ENCODE results near the gene SLC35D3. TPM values are rescaled to one million over a fixed set of nuclear protein-coding genes. Genes with fewer than 3 reads are reported as not detected.

The SLC35D3 gene
- total RNA-seq, 1 donor from 2014 or later, result 0.58 TPM

DNA sequence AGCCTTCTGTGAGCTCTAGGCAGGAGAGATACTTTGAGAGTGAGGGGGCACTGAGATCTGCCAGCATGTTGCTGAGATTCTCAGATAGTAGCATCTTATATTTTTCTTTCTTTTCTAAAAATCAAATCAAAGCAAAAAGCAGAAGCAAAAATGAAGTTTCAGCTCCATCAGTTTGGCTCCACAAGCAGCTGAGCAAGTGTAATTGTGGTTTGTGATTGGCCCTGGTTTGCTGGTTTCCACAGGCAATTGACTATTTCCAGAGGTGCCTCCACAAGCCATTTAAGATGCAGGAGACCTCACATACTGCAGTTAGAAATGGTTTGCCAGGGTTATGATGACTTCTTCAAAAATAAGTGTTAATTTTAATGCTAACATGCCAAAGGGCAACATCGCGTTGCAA lies 4.3 kb downstream of the SLC35D3 start:
- no peaks in the 10 kb centered on the region for H3K36me3 Mint-ChIP-seq
- H3K4me2 ChIP-seq, result no peak overlapping the region
- H4K20me1 ChIP-seq (ENCODE audit: low read depth), result peaks cover 6% of the 10 kb centered on the region
- no peak overlapping the region for H3K9ac ChIP-seq
- no peak overlapping the region for H2AFZ ChIP-seq (replicated peaks)
- no peak overlapping the region for H3K27ac ChIP-seq
- DNase-seq (ENCODE audit: low spot score), result no peak
- peaks cover 17% of the 10 kb centered on the region for H3K27me3 Mint-ChIP-seq (ENCODE audit: insufficient read depth, low read depth)
- H3K79me2 ChIP-seq (ENCODE audit: low read depth), result no peaks in the 10 kb centered on the region
- no peaks in the 10 kb centered on the region for H3K36me3 ChIP-seq
- TF ChIP-seq EZH2 (IDR thresholded peaks at IDR 0.05), result no peak
- TF ChIP-seq EZH2phosphoT487 (IDR thresholded peaks at IDR 0.05), result no peak
- TF ChIP-seq, protein P1, sequence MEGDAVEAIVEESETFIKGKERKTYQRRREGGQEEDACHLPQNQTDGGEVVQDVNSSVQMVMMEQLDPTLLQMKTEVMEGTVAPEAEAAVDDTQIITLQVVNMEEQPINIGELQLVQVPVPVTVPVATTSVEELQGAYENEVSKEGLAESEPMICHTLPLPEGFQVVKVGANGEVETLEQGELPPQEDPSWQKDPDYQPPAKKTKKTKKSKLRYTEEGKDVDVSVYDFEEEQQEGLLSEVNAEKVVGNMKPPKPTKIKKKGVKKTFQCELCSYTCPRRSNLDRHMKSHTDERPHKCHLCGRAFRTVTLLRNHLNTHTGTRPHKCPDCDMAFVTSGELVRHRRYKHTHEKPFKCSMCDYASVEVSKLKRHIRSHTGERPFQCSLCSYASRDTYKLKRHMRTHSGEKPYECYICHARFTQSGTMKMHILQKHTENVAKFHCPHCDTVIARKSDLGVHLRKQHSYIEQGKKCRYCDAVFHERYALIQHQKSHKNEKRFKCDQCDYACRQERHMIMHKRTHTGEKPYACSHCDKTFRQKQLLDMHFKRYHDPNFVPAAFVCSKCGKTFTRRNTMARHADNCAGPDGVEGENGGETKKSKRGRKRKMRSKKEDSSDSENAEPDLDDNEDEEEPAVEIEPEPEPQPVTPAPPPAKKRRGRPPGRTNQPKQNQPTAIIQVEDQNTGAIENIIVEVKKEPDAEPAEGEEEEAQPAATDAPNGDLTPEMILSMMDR (IDR thresholded peaks at IDR 0.05), result no peak
- H3K4me3 Mint-ChIP-seq, result no peak overlapping the region
- no peaks in the 10 kb centered on the region for H3K9me3 ChIP-seq (ENCODE audit: low read depth)
- H3K4me1 ChIP-seq, result no peaks in the 10 kb centered on the region
- H3F3A ChIP-seq (ENCODE audit: low read depth), result no peaks in the 10 kb centered on the region
- no peaks in the 10 kb centered on the region for H3K4me1 Mint-ChIP-seq
- H3K9me3 Mint-ChIP-seq, result peaks cover 6% of the 10 kb centered on the region
- H3K4me3 ChIP-seq, result no peak overlapping the region
- H3K27ac Mint-ChIP-seq, result no peak overlapping the region
- peaks cover 44% of the 10 kb centered on the region for H3K27me3 ChIP-seq

DNA sequence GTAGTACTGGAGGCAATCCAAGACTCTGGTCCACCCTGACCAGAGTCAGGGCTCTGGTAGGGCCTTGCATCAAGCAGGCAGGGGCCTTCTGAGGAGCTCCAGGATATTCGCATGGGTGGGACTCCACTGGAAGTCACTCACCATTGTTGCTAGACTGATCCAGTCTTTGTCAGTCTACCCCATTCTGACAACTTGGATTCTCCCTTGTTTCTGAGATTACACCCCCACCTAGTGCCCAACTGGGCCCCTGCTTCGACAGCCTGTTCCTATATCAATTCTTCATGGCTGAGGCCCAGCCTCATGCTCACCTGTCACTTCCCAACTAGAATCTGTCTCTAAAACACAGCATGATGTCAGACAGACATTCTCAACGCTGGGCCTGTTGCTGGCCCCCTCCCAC lies 5.2 kb downstream of the SLC35D3 start:
- peaks cover 35% of the 10 kb centered on the region for H3K27me3 ChIP-seq
- H2AFZ ChIP-seq (replicated peaks), result no peak overlapping the region
- no peak overlapping the region for H3K4me2 ChIP-seq
- no peaks in the 10 kb centered on the region for H3K4me1 ChIP-seq
- DNase-seq (ENCODE audit: low spot score), result peak; percentile 55
- H3K9me3 Mint-ChIP-seq, result peaks cover 6% of the 10 kb centered on the region
- H3F3A ChIP-seq (ENCODE audit: low read depth), result no peaks in the 10 kb centered on the region
- H3K4me3 Mint-ChIP-seq, result no peak overlapping the region
- no peaks in the 10 kb centered on the region for H3K9me3 ChIP-seq (ENCODE audit: low read depth)
- peaks cover 15% of the 10 kb centered on the region for H3K27me3 Mint-ChIP-seq (ENCODE audit: insufficient read depth, low read depth)
- no peaks in the 10 kb centered on the region for H3K4me1 Mint-ChIP-seq
- H3K27ac ChIP-seq, result no peak overlapping the region
- H4K20me1 ChIP-seq (ENCODE audit: low read depth), result peaks cover 6% of the 10 kb centered on the region
- no peaks in the 10 kb centered on the region for H3K36me3 ChIP-seq
- H3K27ac Mint-ChIP-seq, result no peak overlapping the region
- H3K4me3 ChIP-seq, result no peak overlapping the region
- no peaks in the 10 kb centered on the region for H3K79me2 ChIP-seq (ENCODE audit: low read depth)
- H3K36me3 Mint-ChIP-seq, result no peaks in the 10 kb centered on the region
- no peak overlapping the region for H3K9ac ChIP-seq
- TF ChIP-seq, protein P1 (IDR thresholded peaks at IDR 0.05), result peak; percentile 51
- TF ChIP-seq EZH2 (IDR thresholded peaks at IDR 0.05), result no peak

DNA sequence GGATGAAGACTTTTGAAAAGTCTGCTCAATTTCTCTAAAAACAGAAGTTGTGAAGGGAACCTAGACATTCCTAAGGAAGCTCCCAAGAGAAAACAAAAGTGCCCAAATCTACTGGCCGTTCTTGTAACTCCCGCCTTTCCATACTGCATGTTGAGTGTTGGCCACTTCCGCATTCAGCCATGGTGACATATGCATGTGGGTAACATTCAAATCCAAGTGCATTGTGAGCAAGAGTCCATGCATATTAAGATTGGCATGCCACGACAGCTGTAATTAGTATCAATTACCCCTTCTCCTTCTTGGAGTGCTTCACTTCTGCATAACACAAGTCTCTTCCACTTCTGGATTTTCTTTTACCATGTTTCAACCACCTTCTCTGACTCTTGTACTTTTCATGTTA lies 8.4 kb downstream of the SLC35D3 start:
- Mint-ChIP-seq H3K4me1 (no peaks in the 10 kb centered on the region), H3K27me3 (ENCODE audit: insufficient read depth, low read depth) (peaks cover 9% of the 10 kb centered on the region), H3K4me3 (no peak overlapping the region), H3K9me3 (peaks cover 2% of the 10 kb centered on the region), H3K36me3 (no peaks in the 10 kb centered on the region), H3K27ac (no peak overlapping the region)
- H3K27me3 ChIP-seq, result peaks cover 3% of the 10 kb centered on the region
- H3K79me2 ChIP-seq (ENCODE audit: low read depth), result no peaks in the 10 kb centered on the region
- H2AFZ ChIP-seq (replicated peaks), result no peak overlapping the region
- H3K4me1 ChIP-seq, result no peaks in the 10 kb centered on the region
- no peak overlapping the region for H3K4me3 ChIP-seq
- DNase-seq (ENCODE audit: low spot score), result no peak
- no peaks in the 10 kb centered on the region for H4K20me1 ChIP-seq (ENCODE audit: low read depth)
- no peak overlapping the region for H3K9ac ChIP-seq
- no peak overlapping the region for H3K27ac ChIP-seq
- no peaks in the 10 kb centered on the region for H3K9me3 ChIP-seq (ENCODE audit: low read depth)
- no peak overlapping the region for H3K4me2 ChIP-seq
- no peaks in the 10 kb centered on the region for H3K36me3 ChIP-seq
- TF ChIP-seq, protein P1 (IDR thresholded peaks at IDR 0.05), result no peak
- TF ChIP-seq EZH2 (IDR thresholded peaks at IDR 0.05), result no peak
- TF ChIP-seq EZH2phosphoT487 (IDR thresholded peaks at IDR 0.05), result no peak
- H3F3A ChIP-seq (ENCODE audit: low read depth), result no peaks in the 10 kb centered on the region
